A549 (cell line): ENCODE measurements around the gene TSHZ2. TPM values are rescaled to one million over a fixed set of nuclear protein-coding genes. Genes with fewer than 3 reads are reported as not detected.

ENCODE experiments used
- ATAC-seq, 2 experiments: fragments of 200-7000 bp in 1 of 2; fragments of >200 bp in 1 of 2; cut with Nextera tagmentation in 1 of 2; cut with Tn5 transposase in 1 of 2; 3 replicates each; pipeline versions ENCODE4 v1.8.0 to v1.9.1; 2018 to 2020; ENCODE audit warnings: mild to moderate bottlenecking in 1 of 2, moderate library complexity in 1 of 2
- CTCF ChIA-PET: fragments of 300-600 bp; sonication (Branson Sonifier 250); formaldehyde crosslinking; extraction: SDS; loops from one replicate; lab custom pipeline; 2021; ENCODE audit warnings: antibody characterized with exemption, inconsistent platforms; lab: Yijun Ruan, JAX
- POLR2A ChIA-PET: fragments of 350-600 bp; formaldehyde crosslinking; extraction: SDS; loops from one replicate; lab custom pipeline; 2021; ENCODE audit warnings: antibody characterized with exemption, inconsistent platforms; lab: Yijun Ruan, JAX
- DNase-seq, 2 experiments: peaks; one replicate each; pipeline versions ENCODE4 v3.0.0 to v3.0.0-alpha.2; 2011 to 2016; ENCODE audit warnings: low read depth in 1 of 2, low spot score in 1 of 2
- FAIRE-seq: peaks from 2 replicates; lab custom pipeline; 2011; peaks lifted over from hg19 to GRCh38; lab: Jason Lieb, UNC
- H3K27ac ChIP-seq, 2 experiments: fragments of >200 bp; sonication (Bioruptor Twin); formaldehyde crosslinking; 3 replicates each; pipeline ENCODE4 v1.5.1; 2016 to 2017
- H3K4me1 ChIP-seq: fragments of >200 bp; sonication (Bioruptor Twin); formaldehyde crosslinking; 3 replicates; pipeline ENCODE4 v1.6.1; 2016
- H3K4me2 ChIP-seq: fragments of >200 bp; sonication (Bioruptor Twin); formaldehyde crosslinking; 3 replicates; pipeline ENCODE4 v1.6.1; 2016
- H3K4me3 ChIP-seq: fragments of >200 bp; sonication (Bioruptor Twin); formaldehyde crosslinking; 3 replicates; pipeline ENCODE4 v1.5.1; 2016
- H3K9me3 ChIP-seq: fragments of >200 bp; sonication (Bioruptor Twin); formaldehyde crosslinking; 3 replicates; pipeline ENCODE4 v1.6.1; 2016
- ATOH8 ChIP-seq: fragments of 250-450 bp; sonication (Bioruptor Pico); IDR thresholded peaks from 2 replicates; pipeline ENCODE4 v1.5.0; 2020; ENCODE audit warnings: low read depth, mild to moderate bottlenecking, moderate library complexity
- CBX2 ChIP-seq: fragments of 200-600 bp; sonication (generic); IDR thresholded peaks from 2 replicates; pipeline ENCODE4 v1.6.1; 2016; ENCODE audit warnings: low read depth, mild to moderate bottlenecking, borderline replicate concordance
- CBX8 ChIP-seq: fragments of 200-600 bp; sonication (generic); IDR thresholded peaks from 2 replicates; pipeline ENCODE4 v1.6.1; 2016
- E2F6 ChIP-seq: IDR thresholded peaks from 2 replicates; pipeline ENCODE4 v1.6.1; 2012; ENCODE audit warnings: low read depth, borderline replicate concordance
- EHF ChIP-seq: fragments of 250-450 bp; sonication (Bioruptor Pico); IDR thresholded peaks from 2 replicates; pipeline ENCODE4 v1.5.0; 2020; ENCODE audit warnings: mild to moderate bottlenecking
- FOSL2 ChIP-seq, 2 experiments: fragments of 450-650 bp in 1 of 2; fragments of >200 bp in 1 of 2; sonication (Bioruptor Twin) in 1 of 2; formaldehyde crosslinking; IDR thresholded peaks; 2 replicates each; pipeline versions ENCODE4 v1.5.0 to v1.6.1; 2016 to 2020; ENCODE audit warnings: mild to moderate bottlenecking in 1 of 2, moderate library complexity in 1 of 2
- HES2 ChIP-seq: fragments of >200 bp; sonication (Bioruptor Twin); formaldehyde crosslinking; IDR thresholded peaks from 2 replicates; pipeline ENCODE4 v1.6.1; 2016
- HMGXB4 ChIP-seq: fragments of 250-450 bp; sonication (Bioruptor Pico); IDR thresholded peaks from 2 replicates; pipeline ENCODE4 v1.5.0; 2021; ENCODE audit warnings: mild to moderate bottlenecking, moderate library complexity, borderline replicate concordance
- HOXA7 ChIP-seq: fragments of 250-450 bp; sonication (Bioruptor Pico); IDR thresholded peaks from 2 replicates; pipeline ENCODE4 v1.5.0; 2020; ENCODE audit warnings: mild to moderate bottlenecking, moderate library complexity
- HOXB13 ChIP-seq: fragments of 250-450 bp; sonication (Bioruptor Pico); IDR thresholded peaks from 2 replicates; pipeline ENCODE4 v1.5.0; 2020; ENCODE audit warnings: low read depth, mild to moderate bottlenecking, moderate library complexity
- HOXB5 ChIP-seq: fragments of 250-450 bp; sonication (Bioruptor Pico); IDR thresholded peaks from 2 replicates; pipeline ENCODE4 v1.5.0; 2020; ENCODE audit warnings: mild to moderate bottlenecking, moderate library complexity
- JUN ChIP-seq, 2 experiments: fragments of >200 bp; sonication (Bioruptor Twin); formaldehyde crosslinking; IDR thresholded peaks; 2 replicates in 1 of 2; 3 replicates in 1 of 2; pipeline ENCODE4 v1.6.1; 2016 to 2017
- KDM1A ChIP-seq: fragments of 200-600 bp; sonication (generic); IDR thresholded peaks from 2 replicates; pipeline ENCODE4 v1.6.1; 2016; ENCODE audit warnings: low read depth, mild to moderate bottlenecking
- MAFK ChIP-seq: fragments of 450-650 bp; IDR thresholded peaks from 2 replicates; pipeline ENCODE4 v1.6.1; 2014; ENCODE audit not compliant: partially characterized antibody
- NFE2L2 ChIP-seq: fragments of 150-350 bp; conservative IDR thresholded peaks from 2 replicates; pipeline ENCODE4 v1.6.1; 2014; ENCODE audit warnings: low read length
- NR3C1 ChIP-seq: fragments of >200 bp; sonication (Bioruptor Twin); formaldehyde crosslinking; IDR thresholded peaks from 3 replicates; pipeline ENCODE4 v1.6.1; 2017
- RARB ChIP-seq: fragments of 250-450 bp; sonication (Bioruptor Pico); IDR thresholded peaks from 2 replicates; pipeline ENCODE4 v1.8.0; 2021; ENCODE audit warnings: mild to moderate bottlenecking, moderate library complexity
- RCOR1 ChIP-seq: fragments of 150-350 bp; IDR thresholded peaks from 2 replicates; pipeline ENCODE4 v1.6.1; 2014; ENCODE audit warnings: antibody characterized with exemption, low read length, low read depth
- REST ChIP-seq: fragments of 200-600 bp; sonication (generic); IDR thresholded peaks from 2 replicates; pipeline ENCODE4 v1.6.1; 2016; ENCODE audit warnings: antibody characterized with exemption, mild to moderate bottlenecking, moderate library complexity
- RNF2 ChIP-seq: fragments of 200-600 bp; sonication (generic); IDR thresholded peaks from 2 replicates; pipeline ENCODE4 v1.6.1; 2016; ENCODE audit warnings: low read depth, mild to moderate bottlenecking, antibody characterized with exemption, moderate library complexity, borderline replicate concordance
- USF2 ChIP-seq: fragments of 450-650 bp; IDR thresholded peaks from 2 replicates; pipeline ENCODE4 v1.6.1; 2014; ENCODE audit warnings: antibody characterized with exemption
- ZNF302 ChIP-seq: fragments of 250-450 bp; sonication (Bioruptor Pico); IDR thresholded peaks from 2 replicates; pipeline ENCODE4 v1.9.0; 2021; ENCODE audit warnings: inconsistent platforms, mild to moderate bottlenecking, moderate library complexity
- WGBS: methylation state at CpG from one replicate; pipeline ENCODE4 v1.1.6; 2017; ENCODE audit errors: missing lambda C conversion rate; 5-methylcytosine and 5-hydroxymethylcytosine counted together
- polyA plus RNA-seq, 4 experiments: library from polyadenylated mRNA; depleted of rRNA in 3 of 4; stranded (reverse); fragments of >200 nt; fragmentation: RNase III in 1 of 4; extraction: RNeasy Plus Mini Kit Qiagen cat#74134 plus additional on column Dnase treatment in 1 of 4; gene quantifications; 2 replicates in 3 of 4; 3 replicates in 1 of 4; pipeline ENCODE4 v1.2.3, GENCODE V29; 2011 to 2017
- TF ChIP-seq, protein P1 (sequence below): IDR thresholded peaks from 2 replicates; pipeline ENCODE4 v1.6.1; 2012
- TF ChIP-seq, protein P2 (sequence below): fragments of 150-350 bp; IDR thresholded peaks from 2 replicates; pipeline ENCODE4 v1.6.1; 2014; ENCODE audit warnings: low read depth, mild to moderate bottlenecking, low read length
- TF ChIP-seq, protein P3 (sequence below): fragments of >200 bp; sonication (Bioruptor Twin); formaldehyde crosslinking; IDR thresholded peaks from 3 replicates; pipeline ENCODE4 v1.5.1; 2016

TSHZ2 gene
- polyA plus RNA-seq, 2 of the 4 experiments (the other 2 are of a cell fraction) = not detected

DNA sequence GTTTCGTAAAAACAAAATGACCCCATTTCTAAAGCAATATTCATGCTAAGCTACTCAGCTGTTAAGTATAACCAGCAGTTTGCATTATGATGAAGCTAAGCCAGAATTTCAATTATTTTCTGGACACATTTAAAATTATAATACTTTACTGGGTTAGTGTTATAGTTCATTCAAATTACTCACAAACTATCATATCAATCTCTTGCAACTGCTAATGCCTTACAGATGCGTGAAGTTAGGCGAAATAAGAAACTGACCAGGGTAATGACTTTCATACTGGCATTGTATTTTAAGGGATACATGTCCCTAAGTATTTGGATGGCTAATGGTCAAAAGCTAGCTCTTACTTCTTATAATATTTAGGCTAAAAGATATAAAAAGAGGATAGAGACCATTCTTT, 249.6 kb downstream of the TSHZ2 start:
- 16% methylated on average over 3 of the region's 3 CpGs for WGBS
- ChIA-PET CTCF (interaction anchor here (0.6 kb wide), 1 partner anchor 341 kb away, joined by 3 read pairs; no protein-coding TSS in a partner anchor), POLR2A (no interaction called here)
- Histone ChIP-seq H3K27ac (no peak overlapping the region), H3K4me1 (no peaks in the 10 kb centered on the region), H3K4me3 (no peak overlapping the region), H3K4me2 (no peak overlapping the region), H3K9me3 (no peaks in the 10 kb centered on the region; the same call in 2 of the 3 replicates)
- FAIRE-seq = no peak
- no peak for DNase-seq
- ATAC-seq = no peak
- no peak for TF ChIP-seq RARB
- TF ChIP-seq, protein P1, sequence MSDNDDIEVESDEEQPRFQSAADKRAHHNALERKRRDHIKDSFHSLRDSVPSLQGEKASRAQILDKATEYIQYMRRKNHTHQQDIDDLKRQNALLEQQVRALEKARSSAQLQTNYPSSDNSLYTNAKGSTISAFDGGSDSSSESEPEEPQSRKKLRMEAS = no peak
- TF ChIP-seq, protein P2, sequence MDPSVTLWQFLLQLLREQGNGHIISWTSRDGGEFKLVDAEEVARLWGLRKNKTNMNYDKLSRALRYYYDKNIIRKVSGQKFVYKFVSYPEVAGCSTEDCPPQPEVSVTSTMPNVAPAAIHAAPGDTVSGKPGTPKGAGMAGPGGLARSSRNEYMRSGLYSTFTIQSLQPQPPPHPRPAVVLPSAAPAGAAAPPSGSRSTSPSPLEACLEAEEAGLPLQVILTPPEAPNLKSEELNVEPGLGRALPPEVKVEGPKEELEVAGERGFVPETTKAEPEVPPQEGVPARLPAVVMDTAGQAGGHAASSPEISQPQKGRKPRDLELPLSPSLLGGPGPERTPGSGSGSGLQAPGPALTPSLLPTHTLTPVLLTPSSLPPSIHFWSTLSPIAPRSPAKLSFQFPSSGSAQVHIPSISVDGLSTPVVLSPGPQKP = no peak
- no peak for TF ChIP-seq HOXB5 (CRISPR knock-in tag)
- TF ChIP-seq E2F6 = no peak
- TF ChIP-seq NR3C1 = no peak
- no peak for TF ChIP-seq KDM1A
- TF ChIP-seq HES2 = no peak
- no peak for TF ChIP-seq CBX8
- no peak for TF ChIP-seq RNF2
- TF ChIP-seq, protein P3, sequence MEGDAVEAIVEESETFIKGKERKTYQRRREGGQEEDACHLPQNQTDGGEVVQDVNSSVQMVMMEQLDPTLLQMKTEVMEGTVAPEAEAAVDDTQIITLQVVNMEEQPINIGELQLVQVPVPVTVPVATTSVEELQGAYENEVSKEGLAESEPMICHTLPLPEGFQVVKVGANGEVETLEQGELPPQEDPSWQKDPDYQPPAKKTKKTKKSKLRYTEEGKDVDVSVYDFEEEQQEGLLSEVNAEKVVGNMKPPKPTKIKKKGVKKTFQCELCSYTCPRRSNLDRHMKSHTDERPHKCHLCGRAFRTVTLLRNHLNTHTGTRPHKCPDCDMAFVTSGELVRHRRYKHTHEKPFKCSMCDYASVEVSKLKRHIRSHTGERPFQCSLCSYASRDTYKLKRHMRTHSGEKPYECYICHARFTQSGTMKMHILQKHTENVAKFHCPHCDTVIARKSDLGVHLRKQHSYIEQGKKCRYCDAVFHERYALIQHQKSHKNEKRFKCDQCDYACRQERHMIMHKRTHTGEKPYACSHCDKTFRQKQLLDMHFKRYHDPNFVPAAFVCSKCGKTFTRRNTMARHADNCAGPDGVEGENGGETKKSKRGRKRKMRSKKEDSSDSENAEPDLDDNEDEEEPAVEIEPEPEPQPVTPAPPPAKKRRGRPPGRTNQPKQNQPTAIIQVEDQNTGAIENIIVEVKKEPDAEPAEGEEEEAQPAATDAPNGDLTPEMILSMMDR = no peak
- no peak for TF ChIP-seq ATOH8 (CRISPR knock-in tag)
- TF ChIP-seq EHF (CRISPR knock-in tag) = no peak
- no peak for TF ChIP-seq MAFK
- TF ChIP-seq JUN (IDR thresholded peaks at IDR 0.05) = no peak
- TF ChIP-seq HOXB13 (CRISPR knock-in tag) = no peak

DNA sequence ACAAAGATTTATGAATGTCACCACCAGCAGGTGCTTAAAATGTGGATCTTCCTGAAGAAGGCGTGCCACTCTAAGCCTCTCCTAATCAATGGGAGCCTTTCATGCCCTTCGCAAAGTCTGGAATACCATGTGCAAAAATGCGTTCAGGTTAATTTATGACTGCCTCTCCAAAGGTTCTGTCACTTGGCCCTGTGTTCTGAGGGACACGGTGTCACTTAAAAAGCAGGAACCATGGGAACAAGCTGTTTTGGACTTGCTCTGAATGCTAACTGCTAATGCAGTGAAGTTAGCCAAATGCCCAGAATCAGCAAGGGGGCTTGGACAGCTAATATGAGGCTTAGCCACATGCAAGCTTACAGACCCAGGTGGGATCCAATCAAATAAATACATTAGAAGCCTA, 250.3 kb downstream of the TSHZ2 start:
- FAIRE-seq (no peak), ATAC-seq (no peak), DNase-seq (no peak)
- ChIA-PET POLR2A (no interaction called here), CTCF (interaction anchor here (0.8 kb wide), 1 partner anchor 12 kb away, joined by 3 read pairs; no protein-coding TSS in a partner anchor)
- Histone ChIP-seq H3K4me1 (no peaks in the 10 kb centered on the region), H3K4me3 (no peak overlapping the region), H3K9me3 (no peaks in the 10 kb centered on the region; the same call in 2 of the 3 replicates), H3K27ac (no peak overlapping the region), H3K4me2 (no peak overlapping the region)
- 35% methylated on average over 4 of the region's 4 CpGs for WGBS
- TF ChIP-seq USF2 (no peak), FOSL2 (IDR thresholded peaks at IDR 0.05) (no peak), FOSL2 (CRISPR knock-in tag; IDR thresholded peaks at IDR 0.05) (no peak), HOXA7 (CRISPR knock-in tag) (no peak), HMGXB4 (CRISPR knock-in tag) (no peak), REST (no peak), RARB (no peak), ZNF302 (CRISPR knock-in tag) (no peak), CBX2 (no peak), KDM1A (no peak), NFE2L2 (no peak), RCOR1 (no peak)
